COR-L47 (cell line): ENCODE data around the gene GNG3.

Experiments
- DNase-seq: peaks from one replicate; lab custom pipeline; 2025; lab: John Stamatoyannopoulos, UW

Gene GNG3

GRCh38 chr11:62757846-62758788 is 50.6 kb downstream of the GNG3 start:
- no peak for DNase-seq
